ENCODE results near the gene HARBI1. TPM values are rescaled to one million over a fixed set of nuclear protein-coding genes. Genes with fewer than 3 reads are reported as not detected.

Gene HARBI1
- total RNA-seq, 4 donors from 2014 or later = 2.5 to 7.5 (median 3.6) TPM

DNA sequence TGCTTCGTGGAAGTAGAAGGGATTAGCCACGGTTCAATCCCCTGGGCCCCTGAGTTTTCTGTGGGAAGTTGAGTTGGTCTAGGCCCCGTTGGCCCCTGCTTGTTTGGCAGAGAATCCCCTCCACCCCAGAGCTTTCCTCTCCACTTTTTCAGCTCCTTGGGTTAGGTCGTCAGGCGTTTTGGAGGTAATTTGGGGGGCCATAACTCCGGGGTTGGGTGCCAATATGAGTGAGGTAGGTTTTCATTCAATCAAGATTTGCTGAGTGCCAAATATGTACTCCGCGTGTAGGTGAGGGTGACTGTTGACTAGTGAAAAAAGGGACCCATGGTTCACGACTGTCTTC is 916 bp upstream of the HARBI1 start:
- TF ChIP-seq, protein P1, sequence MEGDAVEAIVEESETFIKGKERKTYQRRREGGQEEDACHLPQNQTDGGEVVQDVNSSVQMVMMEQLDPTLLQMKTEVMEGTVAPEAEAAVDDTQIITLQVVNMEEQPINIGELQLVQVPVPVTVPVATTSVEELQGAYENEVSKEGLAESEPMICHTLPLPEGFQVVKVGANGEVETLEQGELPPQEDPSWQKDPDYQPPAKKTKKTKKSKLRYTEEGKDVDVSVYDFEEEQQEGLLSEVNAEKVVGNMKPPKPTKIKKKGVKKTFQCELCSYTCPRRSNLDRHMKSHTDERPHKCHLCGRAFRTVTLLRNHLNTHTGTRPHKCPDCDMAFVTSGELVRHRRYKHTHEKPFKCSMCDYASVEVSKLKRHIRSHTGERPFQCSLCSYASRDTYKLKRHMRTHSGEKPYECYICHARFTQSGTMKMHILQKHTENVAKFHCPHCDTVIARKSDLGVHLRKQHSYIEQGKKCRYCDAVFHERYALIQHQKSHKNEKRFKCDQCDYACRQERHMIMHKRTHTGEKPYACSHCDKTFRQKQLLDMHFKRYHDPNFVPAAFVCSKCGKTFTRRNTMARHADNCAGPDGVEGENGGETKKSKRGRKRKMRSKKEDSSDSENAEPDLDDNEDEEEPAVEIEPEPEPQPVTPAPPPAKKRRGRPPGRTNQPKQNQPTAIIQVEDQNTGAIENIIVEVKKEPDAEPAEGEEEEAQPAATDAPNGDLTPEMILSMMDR (IDR thresholded peaks at IDR 0.05; ENCODE audit: low read depth) = no peak

DNA sequence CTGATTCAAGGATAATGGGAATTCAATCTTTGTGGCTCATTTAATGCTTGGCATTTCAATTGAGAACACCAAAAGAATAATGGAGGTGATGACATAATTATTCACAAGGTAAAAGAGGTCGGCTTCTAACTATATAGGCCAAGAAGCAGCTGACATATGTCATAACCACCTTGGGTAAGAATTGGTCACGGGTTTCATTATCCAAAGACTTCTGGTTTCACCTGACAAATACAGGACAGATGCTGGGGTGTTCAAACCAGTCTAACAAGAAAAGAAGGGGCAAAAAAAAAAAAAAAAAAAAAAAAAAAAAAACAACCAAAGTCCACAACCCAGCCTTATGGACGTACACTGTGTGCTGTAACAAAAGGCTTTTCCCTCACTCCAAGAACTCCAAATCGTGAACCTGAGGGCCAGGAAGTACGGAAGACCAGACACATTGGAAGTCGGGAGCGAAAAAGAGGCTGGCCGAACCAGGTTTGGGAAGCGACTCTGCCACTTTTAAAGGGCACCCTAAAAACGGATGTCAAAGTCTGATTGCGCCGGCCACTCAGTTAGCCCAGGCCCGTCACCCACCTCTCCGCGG is 385 bp downstream of the HARBI1 start:
- TF ChIP-seq, protein P1 (IDR thresholded peaks at IDR 0.05; ENCODE audit: low read depth) = no peak

DNA sequence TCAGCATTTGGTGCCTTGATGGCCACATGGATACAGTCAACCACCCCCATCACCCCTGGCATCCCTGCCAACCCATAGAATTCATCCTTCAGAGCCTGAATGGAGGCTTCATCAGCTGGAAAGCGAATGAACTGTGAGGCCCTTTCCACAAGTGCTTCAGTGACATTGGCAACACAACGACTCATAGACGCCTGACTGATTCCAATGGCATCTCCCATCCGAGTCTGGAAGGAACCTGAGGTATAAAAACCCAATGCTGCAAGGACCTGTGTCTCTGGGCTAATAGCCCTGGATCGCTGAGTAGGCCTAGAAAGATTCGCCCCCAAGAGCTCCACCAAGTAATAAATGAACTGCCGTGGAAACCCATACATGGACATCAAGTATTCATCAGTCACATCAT is 1.3 kb downstream of the HARBI1 start:
- TF ChIP-seq, protein P1 (IDR thresholded peaks at IDR 0.05; ENCODE audit: low read depth) = no peak

DNA sequence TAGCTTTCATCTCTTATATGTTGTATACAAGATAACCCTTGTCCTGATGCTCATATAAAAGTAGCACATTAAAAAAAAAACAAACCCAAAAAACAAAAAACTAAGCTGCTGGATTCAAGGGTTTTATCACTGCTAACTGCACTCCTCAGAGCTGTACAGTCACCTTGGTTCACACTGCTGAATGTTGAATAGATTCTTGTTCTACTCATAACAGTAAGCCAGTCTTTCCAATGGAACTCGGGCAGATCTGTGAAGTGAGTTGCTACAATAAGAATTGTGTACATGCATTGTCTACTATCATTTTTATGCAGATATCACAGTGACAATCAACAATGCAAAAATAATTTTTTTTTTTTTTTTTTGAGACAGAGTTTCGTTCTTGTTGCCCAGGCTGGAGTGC is 4.7 kb downstream of the HARBI1 start:
- TF ChIP-seq, protein P1 (IDR thresholded peaks at IDR 0.05; ENCODE audit: low read depth) = no peak

DNA sequence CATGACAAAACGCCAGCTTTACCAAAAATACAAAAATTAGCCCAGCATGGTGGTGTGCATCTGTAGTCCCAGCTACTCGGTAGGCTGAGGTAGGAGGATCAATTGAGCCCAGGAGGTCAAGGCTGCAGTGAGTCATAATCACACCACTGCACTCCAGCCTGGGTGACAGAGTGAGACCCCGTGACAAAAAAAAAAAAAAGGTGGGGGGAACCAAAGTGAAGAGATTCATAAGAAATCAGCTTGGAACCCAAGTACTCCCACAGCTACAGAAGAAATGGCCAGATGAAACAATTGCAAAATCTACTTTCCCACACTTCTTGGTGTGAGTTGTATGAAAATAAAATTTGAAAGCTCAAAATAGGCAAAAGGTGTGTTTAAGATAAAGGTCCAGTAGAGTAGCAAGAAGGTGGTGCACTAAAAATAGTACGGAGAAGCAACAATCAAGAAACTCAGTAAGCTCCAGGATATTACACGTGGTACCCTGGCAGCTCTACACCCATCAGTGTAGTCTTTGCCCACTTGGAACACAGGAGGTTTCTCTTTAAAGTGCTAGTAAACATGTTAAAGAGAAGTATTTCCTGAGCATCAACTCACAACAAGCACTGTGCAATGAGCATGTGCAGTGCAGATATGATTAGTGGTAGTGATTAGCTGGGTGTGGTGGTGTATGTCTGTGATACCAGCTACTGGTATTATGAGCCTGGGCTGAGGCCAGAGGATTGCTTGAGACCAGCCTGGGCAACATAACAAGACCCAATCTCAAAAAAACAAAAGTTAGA is 5.3 kb downstream of the HARBI1 start:
- TF ChIP-seq, protein P1 (IDR thresholded peaks at IDR 0.05; ENCODE audit: low read depth) = no peak

DNA sequence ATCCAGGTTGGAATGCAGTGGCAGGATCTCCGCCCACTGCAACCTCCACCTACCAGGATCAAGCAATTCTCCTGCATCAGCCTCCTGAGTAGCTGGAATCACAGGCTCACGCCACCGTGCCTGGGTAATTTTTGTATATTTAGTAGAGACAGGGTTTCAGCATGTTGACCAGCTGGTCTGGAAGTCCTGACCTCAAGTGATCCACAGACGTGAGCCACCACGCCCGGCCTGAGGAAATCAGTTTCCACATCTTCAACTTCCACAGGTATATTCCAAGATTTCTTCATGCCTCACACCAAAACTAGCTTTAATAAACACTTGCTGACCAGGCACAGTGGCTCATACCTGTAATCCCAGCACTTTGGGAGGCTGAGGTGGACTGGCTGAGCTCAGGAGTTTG is 7.6 kb downstream of the HARBI1 start:
- TF ChIP-seq, protein P1 (IDR thresholded peaks at IDR 0.05; ENCODE audit: low read depth) = no peak

DNA sequence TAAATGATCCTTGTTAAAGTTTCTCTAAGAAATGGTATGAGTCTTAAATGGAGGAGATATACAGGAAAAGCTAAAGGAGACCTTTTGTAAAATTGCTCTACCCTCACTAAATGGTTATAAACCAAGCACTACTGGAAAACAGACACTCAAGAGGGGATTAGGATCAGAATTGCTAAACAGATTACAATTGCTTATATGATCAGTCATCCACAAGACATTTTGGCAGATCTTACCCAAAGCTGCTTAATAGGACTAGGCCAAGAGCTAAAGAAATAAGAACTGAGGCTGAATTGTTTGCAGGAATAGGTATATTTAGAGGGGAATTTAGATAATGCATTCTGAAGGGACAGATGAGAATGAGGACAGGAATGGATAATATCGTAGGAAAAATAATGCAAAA is 9.5 kb downstream of the HARBI1 start:
- TF ChIP-seq, protein P1 (IDR thresholded peaks at IDR 0.05; ENCODE audit: low read depth) = no peak
